ENCODE measurements around the gene SHC4.

The SHC4 gene

DNA sequence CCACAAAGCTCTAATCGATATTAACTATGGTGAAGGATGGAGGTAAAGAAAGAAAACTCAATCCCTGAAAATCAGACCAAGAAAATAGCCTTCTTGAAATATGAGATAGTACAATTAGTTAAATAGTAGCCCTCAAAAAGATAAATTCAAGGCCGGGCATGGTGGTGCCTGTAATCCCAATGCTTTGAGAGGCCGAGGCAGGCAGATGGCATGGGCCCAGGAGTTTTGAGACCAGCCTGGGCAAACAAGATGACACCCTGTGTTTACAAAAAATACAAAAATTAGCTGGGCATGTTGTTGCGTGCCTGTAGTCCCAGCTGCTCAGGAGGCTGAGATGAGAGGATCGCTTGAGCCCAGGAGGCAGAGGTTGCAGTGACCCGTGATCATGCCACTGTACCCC, 121.2 kb downstream of the SHC4 start:
- no peak for DNase-seq (ENCODE audit: low read depth)

DNA sequence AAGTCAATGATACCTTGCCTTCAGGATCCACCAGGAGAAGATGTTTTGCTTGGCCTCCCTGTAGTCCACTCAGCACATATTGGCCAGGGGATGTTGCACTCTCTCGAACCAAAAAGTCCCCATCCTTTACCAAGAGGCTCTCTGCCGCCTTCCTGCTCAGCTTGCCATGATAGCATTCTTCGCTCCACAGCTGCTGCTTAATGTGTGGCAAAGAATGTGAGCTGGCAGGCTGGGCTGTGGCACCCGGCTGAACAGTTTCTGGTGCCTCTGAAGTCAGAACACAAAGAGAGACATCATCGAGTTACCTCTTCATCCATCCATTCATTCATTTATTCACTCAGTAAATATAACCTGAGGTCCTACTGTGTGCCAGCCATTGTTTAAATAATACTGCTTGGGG, 129.0 kb downstream of the SHC4 start:
- no peak for DNase-seq (ENCODE audit: low read depth)

DNA sequence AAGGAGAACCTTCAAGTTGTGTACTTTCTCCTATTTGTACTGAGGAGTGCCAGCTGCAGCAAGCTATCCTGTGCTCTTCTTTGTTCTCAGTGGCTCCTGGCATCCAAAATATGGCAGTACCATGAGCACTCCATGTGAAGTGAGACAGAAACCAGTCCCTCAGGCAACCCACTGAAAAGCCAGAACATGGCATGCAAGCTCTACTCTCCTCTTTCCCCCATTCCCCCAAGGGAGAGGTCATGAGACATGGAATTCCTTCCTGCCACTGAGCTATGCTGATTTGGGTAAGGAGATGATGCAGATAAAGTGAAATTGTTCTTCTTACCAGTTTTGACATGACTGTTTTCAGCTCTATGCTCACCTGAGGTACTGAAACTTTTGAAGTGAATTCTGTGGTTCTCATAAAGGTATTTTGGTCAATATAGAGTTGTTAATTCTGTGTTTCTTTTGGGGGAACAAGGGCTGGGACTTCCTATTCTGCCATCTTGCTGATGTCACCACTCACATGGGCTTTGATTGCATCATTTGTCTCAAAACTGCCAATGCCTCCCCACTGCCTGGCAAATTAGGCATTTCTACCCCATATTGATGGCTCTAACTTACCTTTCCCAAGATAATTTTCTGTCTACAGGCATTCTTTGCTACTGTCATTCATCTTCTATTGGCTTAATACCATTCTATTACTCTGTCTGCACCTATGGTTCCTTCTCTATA, 130.0 kb downstream of the SHC4 start:
- no peak for DNase-seq (ENCODE audit: low read depth)

DNA sequence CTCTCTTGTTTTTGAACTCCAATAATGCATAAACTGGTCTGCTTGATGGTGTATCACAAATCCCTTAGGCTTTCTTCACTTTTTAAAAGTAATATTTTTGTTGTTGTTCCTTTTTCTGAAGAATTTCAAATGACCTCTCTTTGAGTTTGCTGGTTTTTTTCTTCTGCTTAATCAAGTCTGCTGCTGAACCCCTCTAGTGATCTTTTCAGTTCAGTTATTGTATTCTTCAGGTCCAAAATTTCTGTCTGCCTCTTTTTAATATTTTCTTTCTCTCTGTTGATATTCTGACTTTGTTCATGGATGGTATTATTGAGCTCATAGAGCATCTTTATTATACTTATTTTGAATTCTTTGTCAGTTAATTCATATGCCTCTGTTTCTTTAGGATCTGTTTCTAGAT, 131.1 kb downstream of the SHC4 start:
- DNase-seq (ENCODE audit: low read depth) = no peak

DNA sequence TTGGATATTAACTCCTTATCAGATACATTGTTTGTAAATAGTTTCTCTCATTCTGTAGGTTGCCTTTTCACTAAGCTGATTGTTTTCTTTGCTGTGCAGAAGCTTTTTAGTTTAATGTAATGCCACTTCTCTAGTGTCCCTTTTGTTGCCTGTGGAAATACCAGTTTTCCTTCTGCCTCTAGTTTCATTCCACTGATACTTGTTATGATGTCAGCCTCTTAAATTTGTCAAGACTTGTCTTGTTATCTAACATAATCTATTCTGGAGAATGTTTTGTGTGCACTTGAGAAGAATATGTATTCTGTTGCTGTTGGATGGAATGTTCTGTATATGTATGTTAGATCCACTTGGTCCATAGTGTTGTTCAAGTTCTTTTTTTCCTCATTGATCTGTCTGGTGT, 134.8 kb downstream of the SHC4 start:
- no peak for DNase-seq (ENCODE audit: low read depth)

DNA sequence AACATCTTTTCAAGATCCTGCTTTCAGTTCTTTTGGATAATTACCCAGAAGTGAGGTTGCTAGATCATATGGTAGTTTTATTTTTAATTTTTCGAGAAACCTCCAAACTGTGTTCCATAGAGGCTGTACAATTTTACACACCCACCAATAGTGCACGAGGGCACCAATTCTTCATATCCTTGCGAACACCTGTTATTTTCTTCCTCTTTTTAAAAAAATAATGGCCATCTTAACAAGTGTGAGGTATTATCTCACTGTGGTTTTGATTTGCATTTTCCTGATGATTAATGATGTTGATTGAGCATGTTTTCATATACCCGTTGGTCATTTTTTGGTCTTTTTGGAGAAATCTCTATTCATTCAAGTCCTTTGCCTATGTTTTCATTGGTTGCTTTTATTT, 135.2 kb downstream of the SHC4 start:
- DNase-seq (ENCODE audit: low read depth) = no peak

DNA sequence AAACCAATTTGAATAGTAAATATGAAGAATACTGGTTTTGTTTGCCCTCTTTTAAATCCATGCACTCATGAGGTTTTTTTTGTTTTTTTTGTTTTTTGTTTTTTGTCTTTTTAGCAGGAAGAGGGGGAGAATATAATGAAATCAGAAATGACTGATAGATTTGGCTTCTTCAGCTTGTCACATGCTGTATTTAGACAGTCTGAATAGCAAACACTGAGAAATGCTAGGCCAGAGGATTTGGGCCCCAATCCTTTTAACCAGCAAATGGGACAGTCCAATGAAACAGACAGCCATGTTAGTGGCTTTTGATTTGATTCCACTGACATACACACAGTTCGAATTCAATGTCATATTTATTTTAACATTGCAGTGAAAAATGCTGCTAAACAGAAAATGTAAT, 138.6 kb downstream of the SHC4 start:
- no peak for DNase-seq (ENCODE audit: low read depth)

DNA sequence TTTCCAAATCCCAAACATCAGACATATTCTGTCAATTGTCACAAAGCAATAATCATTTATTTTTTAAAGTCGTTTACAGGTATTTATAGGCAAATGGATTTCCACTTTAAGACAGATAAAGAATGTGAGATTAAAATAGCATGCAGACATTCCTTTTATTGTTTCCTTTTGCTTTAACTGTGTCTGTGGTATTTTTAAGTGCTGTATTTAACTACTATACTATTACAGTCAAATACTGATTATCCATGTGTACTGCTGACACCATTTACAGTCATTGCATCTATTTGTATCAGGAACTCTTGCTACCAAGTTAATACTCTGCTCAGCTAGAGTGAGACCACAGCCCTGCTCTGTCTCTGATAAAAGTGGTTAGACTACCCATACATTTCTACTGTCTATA, 140.0 kb downstream of the SHC4 start:
- no peak for DNase-seq (ENCODE audit: low read depth)

DNA sequence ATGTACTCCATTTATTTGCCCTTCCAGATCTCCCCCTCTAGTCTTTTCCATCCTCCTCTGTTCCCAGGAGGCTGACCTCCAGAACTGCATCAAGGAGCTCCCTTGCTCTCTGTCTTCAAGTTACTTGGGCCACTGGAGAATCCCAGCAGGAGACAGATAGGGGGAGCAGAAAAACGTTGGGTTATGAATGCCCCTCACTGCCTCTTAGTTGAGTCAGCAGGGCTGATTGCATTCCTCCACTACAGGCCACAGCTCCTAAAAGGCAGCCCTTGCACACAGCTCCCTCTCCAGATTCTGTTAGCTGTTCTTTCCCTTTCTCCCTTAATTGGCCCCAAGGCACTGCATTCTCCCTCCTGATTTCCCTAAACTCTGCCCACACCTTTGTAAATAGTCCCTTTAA, 140.5 kb downstream of the SHC4 start:
- DNase-seq (ENCODE audit: low read depth) = no peak

DNA sequence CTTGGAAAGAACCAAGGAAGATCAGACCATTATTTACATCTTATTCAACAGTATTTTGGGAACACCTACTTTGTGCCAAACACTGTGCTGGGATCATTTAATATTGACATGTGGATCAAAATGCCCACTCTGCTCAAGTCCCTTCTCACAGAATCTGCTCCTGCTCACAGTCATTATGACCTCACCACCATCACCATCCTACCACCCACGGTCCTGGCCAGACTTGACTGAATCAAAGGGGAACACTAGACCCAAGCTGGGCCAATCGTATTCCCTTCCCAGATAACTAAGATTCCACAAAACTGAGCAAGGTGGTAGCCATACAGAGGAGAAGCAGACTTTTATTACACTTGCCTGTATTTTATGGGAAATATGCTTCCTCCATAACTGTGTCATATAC, 149.4 kb downstream of the SHC4 start:
- no peak for DNase-seq (ENCODE audit: low read depth)

DNA sequence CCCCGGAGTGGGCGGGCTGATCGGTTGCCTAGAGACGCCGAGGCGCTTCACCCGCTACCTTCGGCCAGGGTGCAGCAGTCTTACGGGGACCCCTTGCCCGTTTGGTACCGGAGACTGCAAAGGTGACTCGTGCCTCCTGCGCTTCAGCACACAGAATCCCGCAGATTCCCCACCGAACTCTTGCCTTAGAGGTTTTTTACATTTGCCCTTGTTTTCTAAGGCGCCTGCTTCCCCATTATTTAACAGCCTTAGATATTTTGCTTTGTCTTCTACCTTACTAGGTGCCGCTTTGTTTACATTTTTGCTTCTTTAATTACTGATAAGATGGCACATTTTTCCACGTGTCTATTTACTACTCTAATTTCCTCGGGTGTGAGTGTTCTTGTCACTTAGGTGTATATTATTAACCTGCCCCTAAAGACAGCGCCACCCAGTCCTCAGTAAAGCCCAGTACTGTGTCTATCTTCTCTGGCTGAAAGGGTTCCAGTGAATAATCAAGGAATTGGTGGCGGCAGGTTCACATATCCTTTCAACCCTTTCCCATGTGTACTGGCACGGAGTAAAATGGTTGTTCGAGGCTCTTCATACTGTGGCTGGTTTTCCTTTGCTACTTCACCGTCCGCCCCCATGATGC, 152.3 kb downstream of the SHC4 start:
- no peak for DNase-seq (ENCODE audit: low read depth)

DNA sequence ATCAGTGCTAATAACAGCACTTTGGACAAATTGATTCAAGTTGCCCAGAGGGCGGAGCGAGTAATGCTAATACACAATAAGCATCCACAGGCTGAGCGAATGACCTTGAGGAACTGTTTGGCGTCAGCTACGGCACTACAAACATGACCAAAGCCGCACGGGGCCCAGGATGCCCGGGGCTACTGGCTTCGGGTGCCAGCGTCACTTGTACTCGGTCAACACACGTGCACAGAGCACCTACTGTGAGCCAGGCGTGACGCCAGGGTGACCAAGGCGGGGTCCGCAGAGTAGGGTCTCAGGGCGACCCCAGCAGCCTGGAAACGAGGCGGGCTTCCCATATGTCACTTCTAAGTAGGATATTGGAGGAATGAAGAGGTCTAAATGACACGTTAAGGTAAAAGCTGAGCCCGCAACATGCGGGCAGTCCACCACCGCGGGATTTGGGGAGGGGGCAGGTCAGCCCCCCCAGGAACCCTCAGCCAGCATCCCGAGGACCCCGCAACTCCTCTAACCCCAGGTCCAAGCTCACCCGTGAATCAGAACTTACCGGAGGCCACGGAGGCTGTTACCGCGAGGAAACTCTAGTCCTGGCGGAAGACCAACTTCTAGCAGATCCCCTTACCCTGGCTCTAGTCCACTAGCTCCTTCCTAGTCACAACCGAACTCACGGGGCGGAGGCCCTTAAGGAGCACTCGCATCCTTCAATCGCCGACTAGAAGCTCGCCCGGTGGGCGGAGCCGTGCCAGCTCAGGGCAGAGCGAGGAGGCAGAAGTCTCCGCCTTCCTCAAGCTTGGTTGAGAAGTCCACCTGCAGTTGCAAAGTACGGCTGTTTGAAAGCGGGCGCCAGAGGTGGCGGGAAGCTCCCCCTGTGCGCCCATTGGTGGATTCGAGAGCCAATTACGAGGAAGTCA, 153.1 kb downstream of the SHC4 start, which contains the start of gene CEP152:
Gene CEP152, minus strand, starts transcription at position 656 of the 911 bp plus-strand sequence. CDS start 5,420 bp downstream, outside the sequence.
- DNase-seq (ENCODE audit: low read depth) = peak; percentile 94

DNA sequence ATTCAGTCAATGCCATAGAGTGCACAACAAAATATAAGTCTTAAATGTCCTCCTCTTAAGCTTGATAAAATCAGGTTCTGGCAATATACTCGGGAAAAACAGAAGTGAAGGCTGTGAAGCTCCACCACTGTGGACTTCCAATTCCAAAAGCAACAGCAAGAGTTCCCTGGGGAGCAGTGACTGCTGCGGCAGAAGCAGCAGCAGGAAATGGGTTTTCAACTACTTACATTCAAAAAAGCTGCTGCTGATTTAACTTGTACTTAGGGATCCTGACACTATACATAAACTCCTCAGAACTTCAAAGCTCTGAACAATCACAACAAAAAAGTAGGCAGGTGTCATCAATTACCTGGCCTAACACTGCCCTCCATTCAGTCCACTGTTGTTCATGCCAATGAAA, 157.6 kb downstream of the SHC4 start:
- DNase-seq (ENCODE audit: low read depth) = no peak

DNA sequence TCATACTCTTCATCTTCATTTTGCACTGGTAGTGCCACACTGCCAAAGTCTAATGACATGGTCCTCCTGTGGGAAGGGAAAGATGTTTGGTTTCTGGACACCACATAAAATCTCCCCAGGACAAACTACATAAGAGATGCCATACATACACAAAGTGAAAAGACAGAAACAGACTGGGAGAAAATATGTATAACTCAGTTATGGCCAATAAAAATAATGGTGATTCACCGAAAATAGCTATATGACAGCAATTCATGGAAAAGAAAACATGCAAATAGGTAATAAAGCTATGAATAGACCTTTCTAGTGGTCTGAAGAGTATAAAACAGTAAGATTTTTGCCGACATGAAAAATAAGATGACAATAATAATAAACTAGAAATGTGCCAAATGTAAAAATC, 158.1 kb downstream of the SHC4 start:
- no peak for DNase-seq (ENCODE audit: low read depth)

DNA sequence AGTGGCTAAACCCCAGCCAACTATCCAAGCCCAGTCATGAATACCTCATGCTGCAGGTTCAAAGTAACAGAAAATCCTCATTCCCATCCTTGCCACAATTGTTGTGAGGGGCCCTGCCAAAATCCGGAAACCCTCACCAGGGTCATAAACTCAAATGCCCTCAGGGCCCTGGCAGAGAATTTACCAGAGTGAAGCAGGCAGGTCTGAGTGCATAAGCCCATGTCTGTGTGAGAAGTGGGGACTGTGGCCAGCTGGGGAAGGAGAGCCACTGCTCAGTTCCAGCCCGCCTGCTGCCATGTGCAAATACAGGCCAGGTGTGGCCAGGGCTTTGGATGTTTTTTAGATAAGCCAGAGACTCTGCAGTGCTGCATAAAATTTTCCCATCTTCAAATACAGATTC, 159.8 kb downstream of the SHC4 start:
- DNase-seq (ENCODE audit: low read depth) = no peak

DNA sequence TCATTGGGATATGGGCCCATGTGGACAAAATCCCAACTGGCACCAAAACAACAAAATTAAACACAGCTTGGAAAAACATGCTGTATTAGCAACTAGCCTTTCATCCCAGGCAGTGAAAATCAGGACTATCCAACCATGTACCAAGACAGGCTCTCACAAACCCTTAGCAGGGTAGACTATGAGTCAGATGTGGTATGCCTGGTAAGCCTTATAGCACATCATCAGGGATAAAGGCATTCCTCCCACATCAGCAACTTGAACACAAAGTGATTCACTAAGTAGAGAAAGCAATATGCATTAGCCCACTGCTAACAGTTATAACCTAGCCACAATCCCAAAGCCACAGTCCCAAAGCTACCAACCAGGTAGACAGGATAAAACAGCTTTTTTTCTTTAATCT, 160.9 kb downstream of the SHC4 start:
- DNase-seq (ENCODE audit: low read depth) = no peak

DNA sequence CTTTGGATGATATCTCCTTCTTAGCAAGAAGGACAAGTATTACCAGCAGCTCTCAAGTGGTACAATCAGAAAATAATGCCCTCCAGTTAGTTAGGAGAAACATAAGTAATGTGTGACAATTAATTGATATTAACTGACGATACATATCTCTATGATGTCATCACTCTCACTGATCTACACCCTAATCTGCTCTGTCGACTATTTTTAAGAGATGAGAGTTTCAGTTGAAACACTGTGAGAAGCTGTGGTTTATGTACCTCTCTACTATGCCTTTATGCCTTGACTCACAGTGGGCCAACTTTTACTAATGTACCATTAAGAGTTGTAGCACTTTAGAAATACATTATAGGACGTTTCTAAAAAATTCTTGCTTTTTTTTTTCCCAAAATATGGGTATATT, 161.5 kb downstream of the SHC4 start:
- DNase-seq (ENCODE audit: low read depth) = no peak

DNA sequence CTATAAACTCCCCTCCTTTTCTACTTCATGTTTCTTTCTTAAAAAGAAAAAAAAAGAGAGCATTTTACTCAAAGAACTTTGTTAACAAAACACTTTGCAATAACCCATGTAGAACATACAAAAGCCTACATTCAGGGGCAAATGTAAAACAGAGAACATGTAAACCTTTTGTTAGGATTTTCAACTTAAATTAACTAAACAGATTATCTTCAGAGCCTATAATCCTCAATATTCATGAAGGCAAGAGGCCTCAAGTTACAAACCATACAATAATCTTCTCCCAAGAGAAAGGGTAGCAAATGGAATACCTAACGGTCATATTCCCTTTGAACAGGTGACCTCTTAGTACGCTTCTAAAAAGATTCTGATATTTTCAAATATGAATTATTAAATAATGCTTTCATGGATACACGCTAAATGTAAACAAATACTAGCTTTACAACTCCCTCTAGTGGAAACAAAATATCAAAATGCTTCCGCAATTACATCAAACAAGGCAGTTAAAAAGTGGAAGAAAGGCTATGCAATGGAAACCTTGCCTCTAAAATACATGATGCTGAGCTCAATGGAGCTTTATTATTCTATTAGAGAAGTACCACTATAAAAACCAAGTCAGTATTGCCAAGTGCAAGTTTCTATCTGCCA, 162.8 kb downstream of the SHC4 start:
- DNase-seq (ENCODE audit: low read depth) = no peak

DNA sequence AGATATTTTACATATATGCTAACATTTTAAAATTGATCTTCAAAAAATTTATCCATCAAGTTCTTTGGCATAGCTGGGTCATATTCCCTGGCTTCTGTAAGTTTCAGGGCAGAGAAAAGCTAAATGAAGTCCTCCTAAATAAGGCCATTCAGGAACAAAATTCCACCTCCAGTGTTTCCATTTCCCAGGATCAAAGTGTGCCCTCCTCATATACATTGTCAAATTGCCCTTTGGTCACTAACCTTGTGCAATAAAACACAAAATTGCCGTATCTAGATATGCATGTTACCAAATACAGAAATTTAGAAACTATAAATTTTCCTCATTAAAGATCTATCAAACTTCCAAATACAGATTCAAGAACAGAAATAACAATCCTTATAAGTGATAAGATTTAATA, 163.5 kb downstream of the SHC4 start:
- DNase-seq (ENCODE audit: low read depth) = no peak

DNA sequence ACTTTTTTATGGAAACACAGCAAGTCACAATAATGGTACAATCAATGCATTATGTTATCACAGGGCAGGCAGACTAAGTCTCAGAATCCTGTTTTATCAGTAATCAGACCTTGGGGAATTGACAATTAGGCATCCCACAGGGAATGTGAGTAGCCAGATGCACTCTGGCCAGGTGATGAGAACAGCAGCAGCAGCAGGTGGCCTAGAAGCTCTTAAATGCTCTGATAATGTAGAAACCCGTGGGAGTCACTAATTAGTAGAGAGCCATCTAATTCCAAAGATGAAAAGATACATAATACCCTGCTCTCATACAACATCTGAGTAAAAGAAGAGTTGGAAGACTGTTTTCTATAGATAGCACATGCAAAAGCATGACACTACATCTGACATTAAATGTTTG, 165.4 kb downstream of the SHC4 start:
- DNase-seq (ENCODE audit: low read depth) = no peak

DNA sequence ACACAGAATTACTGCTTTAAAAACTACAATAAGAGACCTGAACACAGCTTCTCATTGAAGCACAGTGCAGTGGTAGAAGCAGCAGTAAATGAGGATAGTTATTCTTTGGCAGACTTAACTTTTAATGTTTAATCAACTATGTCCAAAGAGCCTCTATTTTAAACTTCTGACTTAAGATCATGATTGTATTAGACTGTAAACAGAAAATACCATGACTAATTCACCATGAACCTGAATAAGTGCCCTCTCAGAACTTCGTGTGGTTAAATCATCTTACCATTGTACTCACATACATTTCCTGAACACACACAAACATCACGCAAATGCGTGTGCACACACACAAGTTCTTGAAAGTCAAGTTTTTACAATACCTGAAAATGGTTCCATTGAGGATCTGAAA, 166.8 kb downstream of the SHC4 start:
- DNase-seq (ENCODE audit: low read depth) = no peak

DNA sequence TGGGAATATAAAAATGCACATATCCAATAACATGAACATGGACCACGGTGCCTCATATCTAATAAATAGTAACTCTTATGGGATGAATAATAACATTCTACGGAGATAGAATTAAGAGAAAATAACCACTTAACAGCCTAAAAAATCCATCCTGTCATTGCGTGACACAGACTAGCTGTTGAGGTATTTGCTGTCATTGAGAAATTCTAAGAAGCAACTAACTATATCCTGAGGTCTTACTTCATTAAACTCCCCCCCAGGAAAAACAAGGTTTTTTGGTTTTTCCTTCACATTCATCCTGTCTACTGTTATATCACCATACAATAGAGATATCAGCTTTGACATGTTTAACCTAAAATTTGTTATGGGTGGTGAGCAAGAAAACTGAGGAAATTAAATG, 167.2 kb downstream of the SHC4 start:
- DNase-seq (ENCODE audit: low read depth) = no peak

DNA sequence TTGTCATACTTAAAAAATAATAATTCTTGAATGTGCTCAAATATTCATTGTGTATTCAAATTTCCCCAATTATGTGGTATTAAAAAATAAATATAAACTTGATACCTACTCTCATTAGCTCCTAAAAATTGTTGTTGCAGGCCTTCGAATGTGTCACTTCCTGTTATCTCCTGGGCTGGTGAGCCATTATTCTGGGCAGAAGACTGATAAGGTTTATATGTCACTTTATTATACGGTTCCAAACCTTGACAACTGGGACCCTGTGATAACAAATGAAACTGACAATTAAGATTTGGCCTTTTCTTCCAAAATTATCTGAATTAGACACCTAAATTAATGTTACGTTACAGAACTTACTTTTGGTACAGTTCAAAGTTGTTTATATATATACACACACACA, 167.8 kb downstream of the SHC4 start:
- no peak for DNase-seq (ENCODE audit: low read depth)
